ENCODE measurements around the gene DDX10.
"Not testable (repeated sequence)": the region's sequence is repeated elsewhere in the genome, so short reads cannot be mapped to it uniquely, and the experiment has no call there.

DDX10 gene

GRCh38 chr11:108775324-108775723 lies 110.5 kb downstream of the DDX10 start:
- DNase-seq, result no peak

DNA sequence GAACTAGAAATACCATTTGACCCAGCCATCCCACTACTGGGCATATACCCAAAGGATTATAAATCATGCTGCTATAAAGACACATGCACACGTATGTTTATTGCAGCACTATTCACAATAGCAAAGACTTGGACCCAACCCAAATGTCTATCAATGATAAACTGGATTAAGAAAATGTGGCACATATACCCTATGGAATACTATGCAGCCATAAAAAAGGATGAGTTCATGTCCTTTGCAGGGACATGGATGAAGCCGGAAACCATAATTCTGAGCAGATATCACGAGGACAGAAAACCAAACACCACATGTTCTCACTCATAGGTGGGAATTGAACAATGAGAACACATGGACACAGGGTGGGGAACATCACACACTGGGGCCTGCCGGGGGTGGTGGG lies 114.3 kb downstream of the DDX10 start:
- not testable (repeated sequence) for DNase-seq

GRCh38 chr11:108780119-108780518 lies 115.2 kb downstream of the DDX10 start:
- DNase-seq, result no peak

GRCh38 chr11:108781946-108782345 lies 117.1 kb downstream of the DDX10 start:
- DNase-seq, result no peak

DNA sequence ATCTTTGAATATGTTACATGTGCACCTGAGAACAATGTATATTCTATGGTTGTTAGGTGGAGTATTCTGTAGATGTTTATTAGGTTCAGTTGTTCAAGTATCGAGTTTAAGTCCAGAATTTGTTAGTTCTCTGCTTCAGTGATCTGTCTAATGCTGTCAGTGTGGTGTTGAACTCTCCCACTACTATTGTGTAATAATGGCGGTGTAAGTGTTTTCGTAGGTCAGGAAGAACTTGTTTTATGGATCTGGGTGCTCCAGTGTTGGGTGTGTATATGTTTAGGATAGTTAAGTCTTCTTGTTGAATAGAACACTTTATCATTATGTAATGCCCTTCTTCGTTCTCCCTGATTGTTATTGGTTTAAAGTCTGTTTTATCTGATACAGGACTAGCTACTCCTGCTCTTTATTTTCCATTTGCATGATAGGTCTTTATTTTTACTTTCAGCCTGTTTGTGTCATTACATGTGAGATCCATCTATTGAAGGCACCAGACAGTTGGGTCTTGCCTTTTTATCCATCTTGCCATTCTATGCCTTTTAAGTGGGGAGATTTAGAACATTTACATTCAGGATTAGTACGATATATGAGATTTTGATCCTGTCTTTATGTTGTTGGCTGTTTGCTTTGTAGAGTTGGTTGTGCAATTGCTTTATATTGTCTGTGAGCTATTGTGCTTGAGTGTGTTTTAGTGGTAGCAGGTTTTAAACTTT lies 121.6 kb downstream of the DDX10 start:
- no peak for DNase-seq

- no peak for DNase-seq
Observed at GRCh38 chr11:108787105-108787504, 122.2 kb downstream of the DDX10 start.

GRCh38 chr11:108788565-108789199 lies 123.8 kb downstream of the DDX10 start:
- DNase-seq, result no peak

DNA sequence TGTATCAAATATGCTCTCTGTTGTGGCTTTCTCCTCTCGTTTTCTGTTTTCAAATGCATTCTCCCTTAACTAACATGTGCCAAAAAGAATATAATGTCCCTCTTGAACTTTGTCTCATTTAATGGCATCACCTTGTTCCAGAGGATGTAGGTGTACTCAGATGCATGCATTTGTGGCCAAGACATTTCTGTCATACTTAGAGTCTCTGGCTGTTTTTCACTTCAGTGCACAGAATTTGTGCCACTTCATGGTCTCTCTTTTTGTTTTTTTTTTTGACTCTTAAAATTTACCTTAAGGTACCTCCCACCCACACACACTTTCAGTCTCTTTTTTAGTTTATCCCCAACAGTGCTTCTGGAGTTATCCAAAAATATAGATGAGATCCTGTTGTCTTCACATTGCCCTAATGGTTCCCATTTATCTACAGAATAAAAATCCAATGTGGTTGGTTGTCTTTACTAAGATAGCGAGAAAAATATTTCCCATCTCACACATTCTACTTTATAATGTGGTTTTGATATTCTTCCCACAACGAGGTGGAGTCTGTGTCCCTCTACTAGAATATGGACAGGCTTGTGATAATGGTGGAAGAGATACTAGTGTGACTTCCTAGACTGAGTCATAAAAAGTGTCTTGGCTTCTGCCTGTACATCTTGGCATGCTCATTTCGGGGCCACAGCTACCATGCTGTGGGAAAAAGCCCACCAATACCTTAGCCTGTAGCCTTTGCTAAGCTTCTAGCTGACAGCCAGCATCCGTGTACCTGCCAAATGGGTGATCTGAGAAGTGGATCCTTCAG lies 125.8 kb downstream of the DDX10 start:
- DNase-seq, result no peak

DNA sequence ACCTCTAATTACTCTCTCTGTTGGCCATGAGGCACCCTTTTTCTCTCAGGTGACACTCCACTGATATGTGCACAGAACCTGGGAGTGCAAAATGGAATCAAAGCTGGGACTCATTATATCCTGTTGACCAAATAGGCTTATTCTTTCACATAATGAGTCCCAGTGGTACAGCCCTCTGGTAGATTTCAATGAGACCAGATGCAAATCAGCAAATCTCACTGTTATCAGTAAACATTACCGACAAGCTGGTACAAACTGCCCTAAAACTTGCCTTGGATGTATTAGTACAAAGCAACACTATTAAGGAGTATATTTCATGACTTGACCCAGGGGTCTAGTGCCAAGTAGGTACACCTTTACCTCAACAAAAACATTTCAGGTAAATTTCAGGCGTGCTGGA lies 128.3 kb downstream of the DDX10 start:
- DNase-seq, result no peak

DNA sequence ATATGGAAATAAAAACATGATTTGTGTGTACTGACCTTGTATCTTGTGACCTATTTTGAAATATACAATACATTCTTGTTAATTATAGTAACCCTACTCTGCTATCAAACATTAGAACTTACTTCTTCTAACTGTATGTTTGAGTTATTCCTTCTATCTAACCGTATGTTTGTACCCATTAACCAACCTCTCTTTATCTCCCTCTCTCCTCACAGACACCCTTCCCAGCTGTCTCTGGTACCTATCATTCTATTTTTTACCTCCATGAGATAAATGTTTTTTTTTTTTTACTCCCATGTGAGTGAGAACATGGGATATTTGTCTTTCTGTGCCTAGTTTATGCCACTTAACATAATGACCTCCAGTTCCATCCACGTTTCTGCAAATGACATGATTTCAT lies 128.7 kb downstream of the DDX10 start:
- no peak for DNase-seq

GRCh38 chr11:108796551-108796950 lies 131.7 kb downstream of the DDX10 start:
- DNase-seq, result no peak

DNA sequence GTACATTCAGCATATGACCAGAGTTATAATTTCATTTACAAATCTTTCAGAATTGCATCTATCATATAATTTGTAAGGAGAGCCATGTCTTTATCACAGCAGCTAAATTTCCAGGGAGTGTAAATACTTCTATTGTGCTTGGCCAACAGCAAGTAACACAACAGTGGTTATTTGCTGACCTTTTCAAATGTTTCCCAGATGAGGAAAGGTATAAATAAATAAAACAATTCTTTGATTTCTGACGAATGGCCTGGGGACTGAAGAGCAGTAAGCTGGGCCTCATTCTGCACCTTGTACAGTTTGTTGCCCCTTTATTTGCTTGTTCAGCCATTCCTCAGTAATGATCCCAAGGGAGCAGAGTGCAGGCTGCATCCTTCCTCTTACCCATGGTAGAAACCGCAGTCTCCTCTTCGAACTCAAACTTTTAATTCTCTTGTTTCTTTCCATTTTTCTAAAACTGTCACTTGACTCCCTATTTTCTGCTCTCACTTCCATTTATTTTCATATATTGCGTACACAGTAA lies 132.8 kb downstream of the DDX10 start:
- DNase-seq, result no peak

DNA sequence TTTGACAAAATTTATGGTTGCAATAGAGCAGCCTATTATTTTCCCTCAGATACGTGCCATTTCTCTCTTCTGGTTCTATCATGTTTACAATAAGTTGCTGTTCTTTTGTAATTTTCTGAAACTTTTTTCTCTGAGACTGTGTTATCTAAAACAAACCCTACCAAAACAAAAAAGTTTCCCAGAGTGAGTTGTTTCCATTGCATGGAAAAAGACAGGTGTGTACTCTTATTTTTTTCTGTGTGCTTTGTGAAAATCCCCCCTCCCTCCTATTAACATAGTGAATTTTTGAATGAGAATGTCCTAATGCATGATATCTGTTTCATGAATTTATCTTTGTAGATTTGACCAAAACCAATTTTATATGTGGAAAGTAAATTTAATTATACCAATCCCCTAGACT lies 137.6 kb downstream of the DDX10 start:
- DNase-seq, result no peak

GRCh38 chr11:108803776-108804175 lies 138.9 kb downstream of the DDX10 start:
- DNase-seq, result no peak

DNA sequence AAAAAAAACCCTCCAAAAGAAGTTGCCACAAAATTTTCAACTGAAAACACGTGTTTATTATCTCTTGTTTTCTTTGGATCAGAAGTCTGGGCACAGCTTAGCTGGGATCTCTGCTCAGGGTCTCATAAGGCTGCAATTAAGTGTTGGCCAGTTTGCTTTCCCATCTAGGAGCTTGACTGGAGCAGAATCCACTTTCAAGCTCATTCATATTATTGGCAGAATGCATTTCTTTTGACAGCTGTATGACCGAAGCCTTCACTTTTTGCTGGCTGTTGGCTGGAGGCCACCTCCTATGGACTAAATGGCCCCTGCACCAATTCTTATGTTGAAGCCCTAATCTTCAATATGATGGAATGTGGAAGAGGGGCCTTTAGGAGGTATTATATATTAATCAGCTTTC lies 139.6 kb downstream of the DDX10 start:
- no peak for DNase-seq

- DNase-seq, result no peak
Observed at GRCh38 chr11:108805030-108805429, 140.2 kb downstream of the DDX10 start.

DNA sequence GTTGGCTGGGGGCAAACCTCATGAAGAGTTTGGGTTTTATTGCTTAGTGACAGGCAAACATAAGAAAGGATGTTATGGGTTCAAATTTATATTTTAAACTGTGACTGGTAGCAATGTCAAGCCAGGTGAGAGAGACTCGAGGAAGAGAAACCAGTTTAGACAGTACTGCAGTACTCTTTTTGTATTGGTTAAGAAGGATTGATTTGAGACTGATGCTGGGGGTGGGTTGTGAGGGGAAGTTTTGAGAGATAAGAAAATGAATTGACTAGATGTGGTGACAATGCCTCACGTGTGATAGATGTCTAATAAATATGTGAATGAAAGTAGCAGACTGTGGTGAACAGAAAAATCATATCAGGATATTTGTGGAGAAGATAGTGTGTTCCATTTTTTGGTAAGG lies 142.4 kb downstream of the DDX10 start:
- DNase-seq, result no peak

- no peak for DNase-seq
Observed at GRCh38 chr11:108813086-108813485, 148.2 kb downstream of the DDX10 start.

DNA sequence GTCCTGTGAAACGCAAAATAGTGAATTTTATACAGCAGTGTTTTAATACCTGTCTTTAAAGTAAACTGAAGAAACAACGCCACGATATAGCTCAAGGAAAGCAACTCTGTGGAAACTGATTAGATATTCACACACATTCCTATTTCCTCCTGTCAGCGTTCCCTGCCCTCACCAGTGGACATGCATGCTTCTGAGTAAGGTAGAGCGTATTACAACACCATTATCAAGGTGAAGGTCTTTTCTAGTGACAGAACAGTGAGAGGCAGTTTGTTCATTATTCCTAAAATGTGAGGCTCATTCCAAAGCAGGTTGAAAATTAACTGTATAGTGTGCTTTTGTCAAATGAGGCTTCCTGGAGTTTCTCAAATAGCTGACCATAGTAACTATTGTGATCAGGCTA lies 153.1 kb downstream of the DDX10 start:
- no peak for DNase-seq

DNA sequence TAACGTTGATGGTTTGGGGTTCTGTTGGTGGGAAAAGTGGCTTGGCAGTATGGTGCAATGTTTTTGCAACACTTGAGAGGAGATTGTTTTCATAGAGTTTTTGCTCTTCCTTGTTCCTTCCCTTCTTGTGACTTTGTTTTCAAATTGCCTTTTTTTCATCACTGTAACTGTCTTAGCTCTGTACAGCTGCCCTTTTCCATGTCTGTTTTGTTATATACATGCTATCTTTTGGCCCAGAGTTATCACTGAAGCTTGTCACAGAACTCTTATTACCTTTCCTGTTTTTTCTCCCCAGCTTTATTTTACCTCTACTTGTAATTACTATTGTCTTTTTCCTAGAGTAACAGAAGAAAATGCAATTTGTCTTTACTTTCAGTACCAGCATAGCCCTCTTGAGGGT lies 154.1 kb downstream of the DDX10 start:
- no peak for DNase-seq

- DNase-seq, result peak in 1 of 2 donors; percentile 24
Observed at GRCh38 chr11:108819957-108820356, 155.1 kb downstream of the DDX10 start.

DNA sequence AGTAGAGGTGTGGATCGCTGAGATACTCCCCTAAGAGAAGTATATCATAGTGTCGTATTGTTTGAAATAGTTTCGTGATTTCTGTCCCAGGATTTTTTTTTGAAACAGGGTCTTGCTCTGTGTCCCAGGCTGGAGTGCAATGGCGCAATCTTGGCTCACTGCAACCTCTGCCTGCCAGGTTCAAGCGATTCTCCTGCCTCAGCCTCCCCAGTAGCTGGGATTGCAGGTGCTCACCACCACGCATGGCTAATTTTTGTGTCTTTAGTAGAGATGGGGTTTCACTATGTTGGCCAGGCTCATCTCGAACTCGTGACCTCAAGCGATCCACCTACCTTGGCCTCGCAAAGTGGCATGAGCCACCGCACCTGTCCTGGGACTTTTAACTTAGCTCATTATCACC lies 159.1 kb downstream of the DDX10 start:
- not testable (repeated sequence) for DNase-seq

DNA sequence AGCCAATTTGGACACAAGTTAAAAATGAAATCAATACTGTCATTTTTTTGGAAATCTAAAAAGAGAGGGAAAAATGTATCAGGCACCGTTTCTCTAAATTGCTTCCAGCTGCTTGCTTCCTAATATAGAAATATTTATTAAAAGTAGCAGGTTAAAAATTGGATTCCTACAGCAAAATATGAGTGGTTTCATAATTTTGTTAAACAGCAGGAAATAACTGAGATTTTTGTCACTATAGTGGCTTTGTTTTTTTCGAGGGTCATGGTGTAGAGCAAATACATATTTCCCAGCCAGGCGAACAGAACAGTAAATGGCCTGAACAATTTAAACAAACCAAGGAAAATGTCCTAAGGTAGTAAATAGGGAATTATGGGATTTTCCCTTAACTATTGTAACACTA lies 159.7 kb downstream of the DDX10 start:
- DNase-seq, result no peak

- no peak for DNase-seq
Observed at GRCh38 chr11:108825381-108825780, 160.5 kb downstream of the DDX10 start.
